SU-DHL-6 (cell line): ENCODE data around the gene SERINC2.

Experiments
- EZH2phosphoT487 ChIP-seq: fragments of 200-600 bp; sonication (generic), shearing (Covaris generic); conservative IDR thresholded peaks from 2 replicates; pipeline ENCODE4 v1.6.1; 2018; ENCODE audit warnings: mild to moderate bottlenecking, antibody characterized with exemption, low read length, moderate library complexity, mixed read lengths
- TF ChIP-seq, protein P1 (sequence below): fragments of 200-600 bp; sonication (generic); IDR thresholded peaks from one replicate; pipeline ENCODE4 v1.5.1; 2017; ENCODE audit warnings: antibody characterized with exemption, mild to moderate bottlenecking, low read length, moderate library complexity; ENCODE audit not compliant: insufficient read depth, poor library complexity, severe bottlenecking

- TF ChIP-seq, protein P1, sequence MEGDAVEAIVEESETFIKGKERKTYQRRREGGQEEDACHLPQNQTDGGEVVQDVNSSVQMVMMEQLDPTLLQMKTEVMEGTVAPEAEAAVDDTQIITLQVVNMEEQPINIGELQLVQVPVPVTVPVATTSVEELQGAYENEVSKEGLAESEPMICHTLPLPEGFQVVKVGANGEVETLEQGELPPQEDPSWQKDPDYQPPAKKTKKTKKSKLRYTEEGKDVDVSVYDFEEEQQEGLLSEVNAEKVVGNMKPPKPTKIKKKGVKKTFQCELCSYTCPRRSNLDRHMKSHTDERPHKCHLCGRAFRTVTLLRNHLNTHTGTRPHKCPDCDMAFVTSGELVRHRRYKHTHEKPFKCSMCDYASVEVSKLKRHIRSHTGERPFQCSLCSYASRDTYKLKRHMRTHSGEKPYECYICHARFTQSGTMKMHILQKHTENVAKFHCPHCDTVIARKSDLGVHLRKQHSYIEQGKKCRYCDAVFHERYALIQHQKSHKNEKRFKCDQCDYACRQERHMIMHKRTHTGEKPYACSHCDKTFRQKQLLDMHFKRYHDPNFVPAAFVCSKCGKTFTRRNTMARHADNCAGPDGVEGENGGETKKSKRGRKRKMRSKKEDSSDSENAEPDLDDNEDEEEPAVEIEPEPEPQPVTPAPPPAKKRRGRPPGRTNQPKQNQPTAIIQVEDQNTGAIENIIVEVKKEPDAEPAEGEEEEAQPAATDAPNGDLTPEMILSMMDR = no peak
- no peak for TF ChIP-seq EZH2phosphoT487
These were observed 48.3 kb upstream of the SERINC2 start for GRCh38 chr1:31364561-31365250.
